GM13976 (cell line): Measurements from ENCODE around the gene ARHGAP9.
"Not testable (repeated sequence)": the region's sequence is repeated elsewhere in the genome, so short reads cannot be mapped to it uniquely, and the experiment has no call there.

Experiments used
- DNase-seq: peaks from one replicate; pipeline ENCODE4 v3.0.0; 2012; ENCODE audit warnings: low spot score
- in situ Hi-C: fragments of 300-500 bp; cut with MboI; formaldehyde crosslinking; loops from one replicate; pipeline ENCODE4 v1.12.0; 2022; ENCODE audit warnings: low sequenced_read_pairs, mixed read lengths, inconsistent platforms; ENCODE audit not compliant: unreplicated experiment
- TF ChIP-seq, protein P1 (sequence below): IDR thresholded peaks from 2 replicates; pipeline ENCODE4 v1.5.1; 2012; ENCODE audit warnings: borderline replicate concordance, mild to moderate bottlenecking; ENCODE audit not compliant: insufficient read depth; ENCODE audit errors: extremely low read depth, missing control alignments, control extremely low read depth

ARHGAP9 gene

GRCh38 chr12:57498132-57498502, 18.5 kb upstream of the ARHGAP9 start:
- TF ChIP-seq, protein P1, sequence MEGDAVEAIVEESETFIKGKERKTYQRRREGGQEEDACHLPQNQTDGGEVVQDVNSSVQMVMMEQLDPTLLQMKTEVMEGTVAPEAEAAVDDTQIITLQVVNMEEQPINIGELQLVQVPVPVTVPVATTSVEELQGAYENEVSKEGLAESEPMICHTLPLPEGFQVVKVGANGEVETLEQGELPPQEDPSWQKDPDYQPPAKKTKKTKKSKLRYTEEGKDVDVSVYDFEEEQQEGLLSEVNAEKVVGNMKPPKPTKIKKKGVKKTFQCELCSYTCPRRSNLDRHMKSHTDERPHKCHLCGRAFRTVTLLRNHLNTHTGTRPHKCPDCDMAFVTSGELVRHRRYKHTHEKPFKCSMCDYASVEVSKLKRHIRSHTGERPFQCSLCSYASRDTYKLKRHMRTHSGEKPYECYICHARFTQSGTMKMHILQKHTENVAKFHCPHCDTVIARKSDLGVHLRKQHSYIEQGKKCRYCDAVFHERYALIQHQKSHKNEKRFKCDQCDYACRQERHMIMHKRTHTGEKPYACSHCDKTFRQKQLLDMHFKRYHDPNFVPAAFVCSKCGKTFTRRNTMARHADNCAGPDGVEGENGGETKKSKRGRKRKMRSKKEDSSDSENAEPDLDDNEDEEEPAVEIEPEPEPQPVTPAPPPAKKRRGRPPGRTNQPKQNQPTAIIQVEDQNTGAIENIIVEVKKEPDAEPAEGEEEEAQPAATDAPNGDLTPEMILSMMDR, result no peak
- DNase-seq, result no peak
- in situ Hi-C loops, result no loop called here

DNA sequence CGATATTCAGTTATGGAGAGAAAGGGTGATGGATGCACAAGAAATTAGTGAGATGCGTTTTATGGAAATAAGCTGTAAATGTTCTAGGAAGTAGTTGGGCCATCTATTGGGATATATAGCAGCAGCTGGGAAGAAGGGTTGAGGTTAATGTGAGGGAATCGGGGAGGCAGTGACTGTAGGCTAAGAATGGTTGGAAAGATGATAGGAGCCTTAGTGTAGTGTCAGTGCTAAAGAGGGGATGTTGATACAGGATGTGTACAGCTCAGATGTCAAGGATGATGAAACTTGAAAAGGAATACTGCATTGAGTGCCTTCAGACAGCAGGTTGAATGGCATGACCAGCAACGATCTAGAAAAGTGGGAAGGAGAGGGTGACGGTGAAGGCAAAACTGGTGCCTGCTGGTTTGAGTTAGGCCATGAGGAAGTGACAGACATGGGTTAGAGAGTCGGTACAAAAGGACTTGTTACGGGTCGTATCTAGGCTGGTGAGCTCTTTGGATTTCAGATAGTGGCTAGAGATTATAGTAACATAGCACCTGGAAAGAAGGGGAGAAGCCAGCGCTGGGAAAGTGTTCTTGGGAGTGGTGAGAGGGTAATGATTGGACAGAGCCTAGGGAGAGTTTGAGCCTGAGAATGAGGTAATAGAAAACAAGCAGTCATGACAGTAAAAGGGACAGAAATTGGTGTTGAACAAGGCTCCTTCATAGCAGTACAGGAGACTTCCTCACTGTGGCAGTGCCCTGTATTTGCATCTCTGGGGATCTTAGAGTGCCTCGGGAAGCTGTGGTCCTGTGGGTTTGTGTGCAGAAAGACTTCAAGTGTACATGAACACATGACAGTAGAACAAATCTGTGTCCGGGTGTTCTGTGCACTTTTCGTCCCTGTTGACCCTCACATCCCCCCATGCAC, 17.8 kb upstream of the ARHGAP9 start:
- TF ChIP-seq, protein P1, result no peak
- no peak for DNase-seq
- in situ Hi-C loops, result no loop called here

GRCh38 chr12:57496822-57497221, 17.2 kb upstream of the ARHGAP9 start:
- DNase-seq, result no peak

GRCh38 chr12:57495051-57495701, 15.5 kb upstream of the ARHGAP9 start:
- in situ Hi-C loops, DNase-seq: not testable (repeated sequence)

More at GRCh38 chr12:57496822-57497221, 17.2 kb upstream of the ARHGAP9 start:
- TF ChIP-seq, protein P1, result no peak
- in situ Hi-C loops, result no loop called here

DNA sequence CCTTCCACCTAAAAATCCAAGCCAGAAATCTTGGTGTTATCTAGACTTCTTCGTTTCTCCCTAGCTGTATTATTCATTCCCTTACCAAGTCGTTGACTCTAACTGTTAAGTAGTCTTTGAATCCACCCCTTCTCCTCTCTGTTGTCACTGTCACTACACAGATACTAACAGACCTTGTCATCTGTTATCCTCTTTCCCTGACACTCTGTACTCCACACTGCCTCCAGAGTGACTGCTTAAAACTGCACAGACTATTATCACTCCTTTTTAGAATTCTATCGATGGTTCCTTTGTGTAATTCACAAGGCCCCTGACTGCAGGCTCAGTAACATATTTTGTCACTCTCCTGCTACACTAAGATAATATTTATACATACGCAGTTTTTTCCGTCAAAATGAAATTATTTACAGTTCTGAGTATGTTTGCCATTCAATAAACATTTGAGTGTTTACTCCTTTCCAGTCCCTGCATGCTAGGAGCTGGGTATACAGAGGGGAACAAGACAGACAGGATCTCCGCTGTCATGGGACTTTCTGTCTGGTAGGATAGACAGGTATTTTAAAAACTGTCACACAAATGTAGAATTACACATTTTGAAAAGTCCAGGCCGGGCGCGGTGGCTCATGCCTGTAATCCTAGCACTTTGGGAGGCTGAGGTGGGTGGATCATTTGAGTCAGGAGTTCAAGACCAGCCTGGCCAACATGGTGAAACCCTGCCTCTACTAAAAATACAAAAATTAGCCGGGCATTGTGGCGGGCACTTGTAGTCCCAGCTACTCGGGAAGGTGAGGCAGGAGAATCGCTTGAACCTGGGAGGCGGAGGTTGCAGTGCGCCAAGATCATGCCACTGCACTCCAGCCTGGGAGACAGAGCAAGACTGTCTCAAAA, 12.0 kb upstream of the ARHGAP9 start:
- DNase-seq, result no peak
- TF ChIP-seq, protein P1, result no peak
- in situ Hi-C loops, result no loop called here

- DNase-seq, result no peak
Observed at GRCh38 chr12:57490126-57490525, 10.5 kb upstream of the ARHGAP9 start.

More at GRCh38 chr12:57490126-57490525, 10.5 kb upstream of the ARHGAP9 start:
- in situ Hi-C loops, result no loop called here
- TF ChIP-seq, protein P1, result no peak
